K562 (cell line): ENCODE data around the gene CNTD1. TPM values are rescaled to one million over a fixed set of nuclear protein-coding genes. Genes with fewer than 3 reads are reported as not detected.

Experiments
- ATAC-seq: fragments of 200-7000 bp; cut with Tn5 transposase; 3 replicates; pipeline ENCODE4 v1.9.1; 2020; ENCODE audit warnings: moderate library complexity
- BruUV-seq: library from RNA; stranded (reverse); fragments of 400-500 nt; replicated peaks from 2 replicates; lab custom pipeline; 2021; lab: Mats Ljungman, UMichigan
- CTCF ChIA-PET: fragments of 300-600 bp; formaldehyde crosslinking; extraction: SDS; loops from one replicate; lab custom pipeline; 2021; ENCODE audit warnings: low intra/inter-chr PET ratio; lab: Yijun Ruan, JAX
- POLR2A ChIA-PET: fragments of 300-600, 350-650 bp; sonication (Branson Sonifier 250); formaldehyde crosslinking; extraction: SDS; loops from one replicate; lab custom pipeline; 2021; ENCODE audit warnings: antibody characterized with exemption, inconsistent platforms; lab: Yijun Ruan, JAX
- DNase-seq, 4 experiments: peaks; one replicate each; pipeline versions ENCODE4 v3.0.0 to v3.0.0-alpha.2; 2011 to 2018; ENCODE audit warnings: low spot score in 3 of 4, mixed read lengths in 3 of 4; ENCODE audit errors: extremely low read depth in 1 of 4
- FAIRE-seq: peaks from 2 replicates; lab custom pipeline; 2011; peaks lifted over from hg19 to GRCh38; lab: Jason Lieb, UNC
- H2AFZ ChIP-seq: 2 replicates; pipeline ENCODE4 v1.6.0; 2011; ENCODE audit warnings: low read depth, low read length, control low read depth, inconsistent platforms
- H3K27ac ChIP-seq: fragments of 200-600 bp; 3 replicates; pipeline ENCODE4 v1.8.0; 2011; ENCODE audit warnings: low read depth, mild to moderate bottlenecking, control low read depth, inconsistent platforms, low read length, moderate library complexity, mixed read lengths; ENCODE audit errors: extremely low read depth
- H3K27me3 ChIP-seq, 2 experiments: fragments of 300-600 bp in 1 of 2; 2 replicates in 1 of 2; 3 replicates in 1 of 2; pipeline versions ENCODE4 v1.6.0 to v1.8.0; 2011; ENCODE audit warnings: inconsistent platforms in 2 of 2, low read length in 2 of 2, mild to moderate bottlenecking in 1 of 2, mixed read lengths in 1 of 2, moderate library complexity in 1 of 2; ENCODE audit not compliant: control insufficient read depth in 2 of 2, insufficient read depth in 2 of 2
- H3K36me3 ChIP-seq: fragments of 300-600 bp; 3 replicates; pipeline ENCODE4 v1.8.0; 2011; ENCODE audit warnings: mild to moderate bottlenecking, low read length, inconsistent platforms; ENCODE audit not compliant: control insufficient read depth, insufficient read depth
- H3K4me1 ChIP-seq, 2 experiments: fragments of 200-600 bp in 1 of 2; replicated peaks in 1 of 2; 2 replicates in 1 of 2; 3 replicates in 1 of 2; pipeline versions ENCODE4 v1.5.1 to v1.8.0; 2011; ENCODE audit warnings: inconsistent platforms in 2 of 2, low read length in 2 of 2, mild to moderate bottlenecking in 1 of 2, mixed read lengths in 1 of 2, moderate library complexity in 1 of 2; ENCODE audit not compliant: control insufficient read depth in 2 of 2, insufficient read depth in 2 of 2
- H3K4me2 ChIP-seq: 2 replicates; pipeline ENCODE4 v1.6.1; 2011; ENCODE audit warnings: low read length, control low read depth, inconsistent platforms, mixed read lengths; ENCODE audit not compliant: insufficient read depth
- H3K4me3 ChIP-seq: fragments of 200-600 bp; sonication (generic), shearing (Covaris generic); 2 replicates; pipeline ENCODE4 v1.5.1; 2016; ENCODE audit warnings: control low read depth, inconsistent platforms
- H3K79me2 ChIP-seq: fragments of 200-600 bp; 3 replicates; pipeline ENCODE4 v1.8.0; 2011; ENCODE audit warnings: low read length, inconsistent platforms; ENCODE audit not compliant: control insufficient read depth, insufficient read depth
- H3K9ac ChIP-seq, 2 experiments: 2 replicates each; pipeline versions ENCODE4 v1.6.0 to v1.6.1; 2011; ENCODE audit warnings: low read depth in 2 of 2, low read length in 2 of 2, control low read depth in 1 of 2, inconsistent platforms in 1 of 2, mild to moderate bottlenecking in 1 of 2, mixed read lengths in 1 of 2; ENCODE audit not compliant: insufficient read depth in 1 of 2
- H3K9me1 ChIP-seq: one replicate; pipeline ENCODE4 v1.6.0; 2011; ENCODE audit warnings: inconsistent platforms, mild to moderate bottlenecking, low read length, moderate library complexity; ENCODE audit not compliant: control insufficient read depth, insufficient read depth
- H3K9me3 ChIP-seq: replicated peaks from 2 replicates; pipeline ENCODE4 v1.5.1; 2011; ENCODE audit warnings: low read depth, low read length, inconsistent platforms; ENCODE audit not compliant: control insufficient read depth, insufficient read depth
- H4K20me1 ChIP-seq: replicated peaks from 2 replicates; pipeline ENCODE4 v1.6.1; 2011; ENCODE audit warnings: low read length, inconsistent platforms, mixed read lengths; ENCODE audit not compliant: control insufficient read depth, insufficient read depth
- SETDB1 ChIP-seq: IDR thresholded peaks from one replicate; pipeline ENCODE4 v1.6.1; 2012; ENCODE audit warnings: low read length, control low read depth, inconsistent platforms
- SPI1 ChIP-seq: IDR thresholded peaks from 2 replicates; pipeline ENCODE4 v1.6.1; 2011; ENCODE audit warnings: low read depth, low read length, control low read depth, borderline replicate concordance
- ZBTB33 ChIP-seq: sonication (generic); formaldehyde crosslinking; IDR thresholded peaks from 2 replicates; pipeline ENCODE4 v1.8.1; 2023; ENCODE audit warnings: mild to moderate bottlenecking, missing genetic modification reagents
- WGBS: fragments of 100-300 bp; shearing (Covaris generic); methylation state at CpG from one replicate; pipeline ENCODE4 v1.1.6; 2016; ENCODE audit warnings: low coverage, mixed read lengths; ENCODE audit not compliant: insufficient coverage; ENCODE audit errors: missing lambda C conversion rate; 5-methylcytosine and 5-hydroxymethylcytosine counted together
- in situ Hi-C: fragments of 300-500 bp; cut with MboI; formaldehyde crosslinking; loops from 4 replicates; pipeline ENCODE4 v1.15.0; 2018; ENCODE audit warnings: inconsistent platforms, mixed read lengths
- intact Hi-C: fragments of 100-400 bp; cut with micrococcal nuclease; formaldehyde crosslinking; loops from 2 replicates; pipeline ENCODE4 v1.14.2; 2022
- polyA plus RNA-seq, 8 experiments: library from polyadenylated mRNA; depleted of rRNA in 4 of 8; stranded (reverse) in 5 of 8; unstranded in 3 of 8; fragments of >200 nt; fragmentation: Nextera tagmentation in 2 of 8; fragmentation: Illumina TruSeq in 1 of 8; extraction: Ambion mirVana in 2 of 8; extraction: Trizol in 1 of 8; gene quantifications; 2 replicates each; pipeline versions ENCODE4 v1.2.1 to v1.2.3, GENCODE V29; 2011 to 2014; ENCODE audit warnings: inconsistent platforms in 1 of 8, missing spikeins in 1 of 8
- total RNA-seq, 7 experiments: library from RNA; depleted of rRNA in 6 of 7; stranded (reverse); fragments of >200 nt in 6 of 7; fragmentation: Illumina TruSeq in 2 of 7; extraction: Trizol in 2 of 7; gene quantifications; 2 replicates each; pipeline versions ENCODE4 v1.2.1 to v1.2.3, GENCODE V29; 2011 to 2021; ENCODE audit warnings: low replicate concordance in 1 of 7

CNTD1 gene
- total and polyA plus RNA-seq, 9 of the 15 experiments (the other 6 are each of a cell fraction or from before 2014, with no cell fraction given): 0.12 to 0.86 (median 0.41) TPM; not detected in 1

GRCh38 chr17:42784409-42784808, 14.3 kb upstream of the CNTD1 start:
- Histone ChIP-seq H3K4me2 (no peak overlapping the region), H3K27me3 (no peaks in the 10 kb centered on the region)

More at GRCh38 chr17:42784409-42784808, 14.3 kb upstream of the CNTD1 start:
- H3K36me3 ChIP-seq: peaks cover 71% of the 10 kb centered on the region
- no peaks in the 10 kb centered on the region for H4K20me1 ChIP-seq
- no peak overlapping the region for H3K9ac ChIP-seq
- POLR2A ChIA-PET: interaction anchor here (5.2 kb wide), 1 partner anchor 12 kb away, joined by 47 read pairs; the partner anchor contains the start of genes CNTD1 and COA3
- CTCF ChIA-PET: interaction anchor here (0.5 kb wide), 1 partner anchor 55 kb away, joined by 3 read pairs; no protein-coding TSS in a partner anchor
- FAIRE-seq (no peak), DNase-seq (no peak), ATAC-seq (no peak)
- H3K9me3 ChIP-seq: no peaks in the 10 kb centered on the region
- H3K9me1 ChIP-seq: no peaks in the 10 kb centered on the region
- no TSS peak for BruUV-seq
- no peak overlapping the region for H2AFZ ChIP-seq
- in situ Hi-C loops (no loop called here), intact Hi-C loops (no loop called here)
- 94% methylated on average over 24 of the region's 25 CpGs for WGBS
- peaks cover 33% of the 10 kb centered on the region for H3K79me2 ChIP-seq
- no peak overlapping the region for H3K27ac ChIP-seq
- peak; percentile 61 for TF ChIP-seq SPI1
- no peak for TF ChIP-seq SETDB1
- TF ChIP-seq ZBTB33: peak; percentile 82
- TF ChIP-seq, all 486 proteins: peak for 2
- H3K4me3 ChIP-seq: no peak overlapping the region
- peaks cover 17 to 68% of the 10 kb centered on the region in 2 experiments; a peak in 4 of 5 replicates for H3K4me1 ChIP-seq
